NCI-H345 treated with DMSO at 0.1 percent for 48 hours (cell line): ENCODE data around the gene GOLT1A.
A peak's percentile ranks its signal among the peaks of the same experiment; 100 is the strongest.

Experiments
- DNase-seq: peaks from one replicate; lab custom pipeline; 2025; ENCODE audit not compliant: unreplicated experiment; lab: John Stamatoyannopoulos, UW

GOLT1A gene

GRCh38 chr1:204194080-204194479, 19.7 kb downstream of the GOLT1A start:
- DNase-seq = no peak

GRCh38 chr1:204192589-204193352, 21.0 kb downstream of the GOLT1A start:
- DNase-seq = no peak

GRCh38 chr1:204192046-204192445, 21.7 kb downstream of the GOLT1A start:
- no peak for DNase-seq

- DNase-seq = peak; percentile 21
These were observed 22.3 kb downstream of the GOLT1A start for GRCh38 chr1:204191456-204191855.

- DNase-seq = peak; percentile 9
These were observed 23.3 kb downstream of the GOLT1A start for GRCh38 chr1:204190212-204191211.

- no peak for DNase-seq
These were observed 24.7 kb downstream of the GOLT1A start for GRCh38 chr1:204188959-204189639.

GRCh38 chr1:204186597-204186996, 27.2 kb downstream of the GOLT1A start:
- DNase-seq = no peak

GRCh38 chr1:204181116-204181515, 32.7 kb downstream of the GOLT1A start:
- DNase-seq = no peak

GRCh38 chr1:204180133-204180532, 33.7 kb downstream of the GOLT1A start:
- DNase-seq = no peak

- DNase-seq = no peak
These were observed 35.1 kb downstream of the GOLT1A start for GRCh38 chr1:204178487-204179281.

- no peak for DNase-seq
These were observed 36.7 kb downstream of the GOLT1A start for GRCh38 chr1:204177133-204177532.

- no peak for DNase-seq
These were observed 37.7 kb downstream of the GOLT1A start for GRCh38 chr1:204176049-204176448.

- DNase-seq = no peak
These were observed 38.8 kb downstream of the GOLT1A start for GRCh38 chr1:204174958-204175357.

GRCh38 chr1:204172404-204173029, 41.3 kb downstream of the GOLT1A start:
- DNase-seq = no peak

GRCh38 chr1:204171751-204172178, 42.0 kb downstream of the GOLT1A start:
- DNase-seq = no peak

- no peak for DNase-seq
These were observed 43.2 kb downstream of the GOLT1A start for GRCh38 chr1:204170494-204171155.

GRCh38 chr1:204169858-204170257, 43.9 kb downstream of the GOLT1A start:
- DNase-seq = no peak

GRCh38 chr1:204167730-204168129, 46.1 kb downstream of the GOLT1A start:
- no peak for DNase-seq

- DNase-seq = no peak
These were observed 47.6 kb downstream of the GOLT1A start, which contains the start of gene REN for GRCh38 chr1:204166219-204166618. Gene REN (minus strand): TSS chr1:204166337. CDS start chr1:204166293, 44 bp downstream.
